Ectodermal cell (in vitro differentiated cells): ENCODE data around the gene LRCOL1.
"Not testable (repeated sequence)": the region's sequence is repeated elsewhere in the genome, so short reads cannot be mapped to it uniquely, and the experiment has no call there.

Experiments used
- H3K27ac ChIP-seq: 2 replicates; pipeline ENCODE4 v1.7.0; 2013; ENCODE audit warnings: mild to moderate bottlenecking, low read depth, low read length; ENCODE audit not compliant: insufficient read depth, poor library complexity, severe bottlenecking
- H3K27me3 ChIP-seq: 2 replicates; pipeline ENCODE4 v1.7.0; 2013; ENCODE audit warnings: mild to moderate bottlenecking, low read length; ENCODE audit not compliant: insufficient read depth, control insufficient read depth, poor library complexity, severe bottlenecking
- H3K36me3 ChIP-seq: one replicate; pipeline ENCODE4 v1.7.0; 2013; ENCODE audit warnings: low read length; ENCODE audit not compliant: control insufficient read depth, insufficient read depth
- H3K4me1 ChIP-seq: one replicate; pipeline ENCODE4 v1.7.0; 2013; ENCODE audit warnings: low read length; ENCODE audit not compliant: control insufficient read depth, insufficient read depth
- H3K4me3 ChIP-seq: 2 replicates; pipeline ENCODE4 v1.7.0; 2013; ENCODE audit warnings: low read depth, low read length, control low read depth; ENCODE audit not compliant: insufficient read depth
- H3K9me3 ChIP-seq: 2 replicates; pipeline ENCODE4 v1.7.0; 2013; ENCODE audit warnings: mild to moderate bottlenecking, low read length, moderate library complexity; ENCODE audit not compliant: control insufficient read depth
- WGBS, 2 experiments: methylation state at CpG; one replicate each; pipeline ENCODE4 v1.1.7; 2013; ENCODE audit warnings: missing lambda C conversion rate in 2 of 2; 5-methylcytosine and 5-hydroxymethylcytosine counted together

Gene LRCOL1

GRCh38 chr12:132606466-132606865 is 3.9 kb downstream of the LRCOL1 start:
- H3K4me3 ChIP-seq, result no peak overlapping the region
- 75% methylated on average over 16 of the region's 16 CpGs for WGBS, 2 experiments
- H3K9me3 ChIP-seq, result no peaks in the 10 kb centered on the region
- H3K27me3 ChIP-seq, result peaks cover 97% of the 10 kb centered on the region
- H3K4me1 ChIP-seq, result peaks cover 17% of the 10 kb centered on the region
- no peak overlapping the region for H3K27ac ChIP-seq
- no peaks in the 10 kb centered on the region for H3K36me3 ChIP-seq

DNA sequence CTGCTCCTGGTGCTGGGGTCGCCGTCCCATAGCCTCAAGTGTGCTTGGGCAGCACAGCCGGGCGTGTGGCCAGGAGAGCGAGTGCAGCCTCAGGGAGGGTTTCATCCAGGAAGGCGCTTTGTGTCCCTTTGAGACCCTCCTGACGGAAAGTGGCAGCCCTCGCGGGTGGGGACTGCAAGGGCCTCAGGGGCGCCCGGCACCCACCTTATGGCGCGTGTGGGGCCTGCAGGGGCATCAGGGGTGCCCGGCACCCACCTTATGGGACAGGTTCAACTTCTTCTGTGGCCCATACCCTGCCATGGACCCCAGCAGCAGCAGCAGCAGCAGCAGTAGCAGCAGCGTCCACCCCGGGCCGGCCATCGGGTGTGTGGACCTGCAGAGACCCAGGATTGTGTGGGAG is 4.5 kb downstream of the LRCOL1 start:
- Histone ChIP-seq H3K27me3 (peaks cover 97% of the 10 kb centered on the region), H3K4me3 (no peak overlapping the region), H3K4me1 (peaks cover 17% of the 10 kb centered on the region), H3K36me3 (no peaks in the 10 kb centered on the region), H3K27ac (no peak overlapping the region), H3K9me3 (no peaks in the 10 kb centered on the region)
- 85% methylated on average over 18 of the region's 18 CpGs for WGBS, 2 experiments

DNA sequence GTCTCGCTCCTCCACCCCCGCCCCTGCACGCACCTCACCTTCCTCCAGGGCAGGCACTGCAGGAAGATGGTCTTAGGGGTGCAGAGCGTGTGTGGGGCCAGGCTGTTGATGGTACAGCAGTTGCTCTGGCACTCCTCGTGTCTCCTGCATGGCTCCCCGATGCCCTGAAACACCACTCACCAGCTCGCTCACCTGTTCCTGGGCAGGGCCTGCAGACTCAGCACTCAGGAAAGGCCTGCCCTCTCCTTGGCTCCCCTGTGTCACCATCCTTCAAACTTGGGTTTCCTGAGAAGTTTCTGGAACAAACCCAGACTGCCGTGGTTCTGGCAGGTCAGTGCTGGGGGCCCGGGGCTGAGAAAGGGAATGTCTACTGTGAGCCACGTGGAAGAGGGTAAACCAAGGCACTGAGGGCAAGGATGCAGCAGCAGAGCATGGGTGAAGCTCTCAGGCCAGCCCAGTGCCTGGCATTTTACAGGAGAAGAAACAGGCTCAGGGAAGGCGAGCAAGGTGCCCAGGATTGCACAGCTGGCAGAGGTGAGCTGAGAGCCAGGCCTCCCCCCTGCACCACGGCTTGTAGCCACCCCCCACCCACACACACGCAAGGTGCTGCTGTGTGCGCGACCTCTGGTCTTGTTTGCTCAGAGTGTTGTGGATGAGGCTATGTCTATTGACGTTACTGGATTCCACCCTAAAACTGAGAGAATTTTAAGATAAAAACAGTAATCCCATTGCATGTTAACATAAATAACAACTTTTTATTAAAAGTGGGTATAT is 5.5 kb downstream of the LRCOL1 start:
- Histone ChIP-seq H3K27ac (no peak overlapping the region), H3K4me1 (peaks cover 17% of the 10 kb centered on the region), H3K9me3 (no peaks in the 10 kb centered on the region), H3K4me3 (no peak overlapping the region), H3K27me3 (peaks cover 97% of the 10 kb centered on the region), H3K36me3 (no peaks in the 10 kb centered on the region)
- 89% methylated on average over 13 to 15 of the region's 16 CpGs for WGBS, 2 experiments

- Histone ChIP-seq H3K4me1 (peaks cover 16% of the 10 kb centered on the region), H3K27ac (no peak overlapping the region), H3K27me3 (peaks cover 97% of the 10 kb centered on the region), H3K9me3 (no peaks in the 10 kb centered on the region), H3K4me3 (no peak overlapping the region), H3K36me3 (no peaks in the 10 kb centered on the region)
- WGBS, 2 experiments, result 85 to 87% methylated on average over 26 of the region's 26 CpGs
Measured at GRCh38 chr12:132604151-132604618, 6.2 kb downstream of the LRCOL1 start.

DNA sequence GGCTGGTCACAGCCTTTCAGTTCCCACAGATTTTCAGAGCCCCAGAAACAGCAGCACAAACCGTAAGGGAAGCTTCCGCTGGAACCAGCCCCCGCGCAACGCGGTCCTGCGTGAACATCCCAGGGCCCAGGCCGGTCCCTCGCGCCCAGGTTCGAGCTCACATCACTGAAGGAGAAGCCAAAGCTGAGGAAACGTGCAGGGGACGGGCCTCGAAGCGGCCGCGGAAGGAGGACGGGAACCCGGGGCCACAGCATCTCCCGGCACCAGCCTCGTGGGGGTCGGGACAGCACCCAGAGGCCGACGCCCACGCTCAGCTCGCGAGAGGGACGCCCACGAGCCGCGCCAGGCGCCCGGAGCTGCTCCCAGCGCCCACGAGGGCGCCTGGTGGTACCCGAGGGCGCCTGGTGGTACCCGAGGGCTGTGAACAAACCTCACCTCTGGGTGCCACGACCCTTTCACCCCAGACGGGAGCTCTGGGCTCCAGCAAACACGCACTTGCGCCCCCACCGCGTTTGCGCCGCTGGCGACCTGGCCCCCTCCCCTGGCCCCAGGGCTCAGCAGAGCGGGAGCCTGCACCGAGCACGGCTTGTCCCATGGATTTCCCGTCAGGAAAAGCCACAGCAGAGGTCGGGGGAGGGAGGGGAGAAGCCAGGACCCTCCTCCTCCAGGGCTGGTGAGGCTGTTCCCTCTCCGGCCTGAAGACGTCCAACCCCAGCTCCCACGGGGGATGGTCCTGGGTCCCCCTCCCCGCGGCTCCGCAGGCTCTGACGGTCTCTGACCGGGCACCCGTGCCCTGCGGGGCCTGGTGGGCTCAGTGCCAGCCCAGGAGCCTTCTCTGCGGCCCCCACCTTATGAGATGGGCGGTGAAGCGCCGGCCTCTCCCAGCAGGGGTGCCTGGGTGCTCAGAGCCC is 6.9 kb downstream of the LRCOL1 start:
- H3K4me3 ChIP-seq, result no peak overlapping the region
- H3K36me3 ChIP-seq, result no peaks in the 10 kb centered on the region
- 83 to 85% methylated on average over 67 of the region's 67 CpGs for WGBS, 2 experiments
- peaks cover 96% of the 10 kb centered on the region for H3K27me3 ChIP-seq
- no peaks in the 10 kb centered on the region for H3K9me3 ChIP-seq
- no peak overlapping the region for H3K27ac ChIP-seq
- H3K4me1 ChIP-seq, result peaks cover 12% of the 10 kb centered on the region

DNA sequence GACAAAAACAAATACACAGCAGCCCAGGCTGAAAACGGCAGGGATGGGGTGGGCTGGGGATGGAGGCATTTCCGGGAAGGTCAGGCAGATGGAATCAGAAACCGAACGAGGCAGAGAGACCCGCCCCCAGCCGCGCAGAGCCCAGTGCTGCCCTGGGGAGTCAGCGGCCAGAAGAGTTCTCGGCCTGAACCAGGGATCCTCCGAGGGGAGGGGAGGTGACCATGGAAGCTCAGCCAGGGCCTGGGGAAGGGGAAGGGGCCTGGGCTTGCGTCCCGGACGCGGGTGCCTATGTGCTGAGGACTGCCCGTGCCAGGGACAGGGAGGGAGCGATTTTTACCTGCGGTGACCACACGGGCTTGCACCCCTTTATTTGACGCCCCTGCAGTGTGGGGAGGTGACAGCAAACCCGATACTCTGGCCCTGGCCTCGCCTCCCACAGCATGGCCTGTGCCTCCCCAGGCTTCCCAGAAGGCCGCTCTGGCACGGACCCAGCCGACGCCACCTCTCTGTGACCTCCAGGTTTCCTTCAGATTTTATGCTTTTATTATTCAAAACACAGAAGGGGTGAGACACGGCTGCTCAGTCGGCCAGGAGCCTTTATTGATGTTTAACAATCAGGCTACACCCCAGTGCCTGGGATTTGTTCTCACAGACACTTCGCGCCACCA is 7.7 kb downstream of the LRCOL1 start:
- Histone ChIP-seq H3K27ac (no peak overlapping the region), H3K4me1 (peaks cover 4% of the 10 kb centered on the region), H3K4me3 (no peak overlapping the region), H3K9me3 (no peaks in the 10 kb centered on the region), H3K36me3 (no peaks in the 10 kb centered on the region), H3K27me3 (peaks cover 91% of the 10 kb centered on the region)
- 52 to 55% methylated on average over 29 of the region's 29 CpGs for WGBS, 2 experiments

GRCh38 chr12:132601171-132601883 is 9.1 kb downstream of the LRCOL1 start:
- no peaks in the 10 kb centered on the region for H3K9me3 ChIP-seq
- no peak overlapping the region for H3K4me3 ChIP-seq
- no peaks in the 10 kb centered on the region for H3K36me3 ChIP-seq
- no peak overlapping the region for H3K27ac ChIP-seq
- 85 to 86% methylated on average over 31 of the region's 31 CpGs for WGBS, 2 experiments
- peaks cover 4% of the 10 kb centered on the region for H3K4me1 ChIP-seq
- H3K27me3 ChIP-seq, result peaks cover 91% of the 10 kb centered on the region

- H3K4me1 ChIP-seq, result peaks cover 4% of the 10 kb centered on the region
- WGBS, 2 experiments, result 38 to 40% methylated on average over 45 of the region's 45 CpGs
- H3K36me3 ChIP-seq, result no peaks in the 10 kb centered on the region
- no peak overlapping the region for H3K4me3 ChIP-seq
- H3K27me3 ChIP-seq, result peaks cover 92% of the 10 kb centered on the region
- no peak overlapping the region for H3K27ac ChIP-seq
- H3K9me3 ChIP-seq, result no peaks in the 10 kb centered on the region
Measured at GRCh38 chr12:132600048-132601032, 10.0 kb downstream of the LRCOL1 start.

- not testable (repeated sequence) for H3K4me1 ChIP-seq, H3K27ac ChIP-seq, H3K36me3 ChIP-seq, H3K4me3 ChIP-seq, H3K9me3 ChIP-seq
- H3K27me3 ChIP-seq, result peaks cover 92% of the 10 kb centered on the region
- WGBS, 2 experiments, result 78 to 88% methylated on average over 6 of the region's 6 CpGs
Measured at GRCh38 chr12:132599502-132599901, 10.9 kb downstream of the LRCOL1 start.
